Measurements from ENCODE around the gene IGSF11. TPM values are rescaled to one million over a fixed set of nuclear protein-coding genes. Genes with fewer than 3 reads are reported as not detected.

IGSF11 gene
- total RNA-seq, 2 donors from 2014 or later, result 3.9 to 6.0 TPM

- no peak overlapping the region for H3K4me3 Mint-ChIP-seq
- WGBS, 2 experiments (ENCODE audit: insufficient coverage in 1 of 2, insufficient read length in 1 of 2), result 85% methylated on average over 3 of the region's 3 CpGs
- H3K27ac ChIP-seq (ENCODE audit: low read depth, low read length), result no peak overlapping the region
- no peaks in the 10 kb centered on the region for H3K27me3 ChIP-seq (ENCODE audit: control insufficient read depth, insufficient read depth, low read length, poor library complexity, severe bottlenecking)
- no peak overlapping the region for H3K27ac Mint-ChIP-seq
- H3K9me3 ChIP-seq (ENCODE audit: control insufficient read depth, low read length), result no peaks in the 10 kb centered on the region
- no peaks in the 10 kb centered on the region for H3K9me3 Mint-ChIP-seq
- no peak overlapping the region for H3K9ac ChIP-seq (ENCODE audit: extremely low read depth, low read length, poor library complexity, severe bottlenecking)
- no peaks in the 10 kb centered on the region for H3K36me3 ChIP-seq (ENCODE audit: control insufficient read depth, insufficient read depth, low read length)
- peaks cover 9% of the 10 kb centered on the region for H3K4me1 Mint-ChIP-seq
- DNase-seq, result peak; percentile 91
- H3K4me1 ChIP-seq (ENCODE audit: control insufficient read depth, insufficient read depth, low read length), result no peaks in the 10 kb centered on the region
- no peaks in the 10 kb centered on the region for H3K36me3 Mint-ChIP-seq (ENCODE audit: low read depth)
- no peak overlapping the region for H3K4me3 ChIP-seq (ENCODE audit: low read length)
- H3K27me3 Mint-ChIP-seq (ENCODE audit: insufficient read depth), result no peaks in the 10 kb centered on the region
- TF ChIP-seq CTCF (conservative IDR thresholded peaks at IDR 0.05), result peak; percentile 88
Measured at GRCh38 chr3:118882353-118882947, 152.2 kb downstream of the IGSF11 start.

- Mint-ChIP-seq H3K4me1 (no peaks in the 10 kb centered on the region), H3K36me3 (ENCODE audit: low read depth) (no peaks in the 10 kb centered on the region), H3K9me3 (peaks cover 43% of the 10 kb centered on the region), H3K4me3 (no peak overlapping the region), H3K27me3 (ENCODE audit: insufficient read depth) (no peaks in the 10 kb centered on the region), H3K27ac (no peak overlapping the region)
- Histone ChIP-seq H3K4me1 (ENCODE audit: control insufficient read depth, insufficient read depth, low read length) (no peaks in the 10 kb centered on the region), H3K4me3 (ENCODE audit: low read length) (no peak overlapping the region), H3K27ac (ENCODE audit: low read depth, low read length) (no peak overlapping the region), H3K36me3 (ENCODE audit: control insufficient read depth, insufficient read depth, low read length) (no peaks in the 10 kb centered on the region), H3K27me3 (ENCODE audit: control insufficient read depth, insufficient read depth, low read length, poor library complexity, severe bottlenecking) (no peaks in the 10 kb centered on the region), H3K9ac (ENCODE audit: extremely low read depth, low read length, poor library complexity, severe bottlenecking) (no peak overlapping the region), H3K9me3 (ENCODE audit: control insufficient read depth, low read length) (peaks cover 26% of the 10 kb centered on the region)
- no peak for DNase-seq
- TF ChIP-seq CTCF (conservative IDR thresholded peaks at IDR 0.05), result no peak
Measured at GRCh38 chr3:118868051-118868450, 166.6 kb downstream of the IGSF11 start.

GRCh38 chr3:118863731-118864322, 170.8 kb downstream of the IGSF11 start:
- peak; percentile 76 for DNase-seq
- Histone ChIP-seq H3K27ac (ENCODE audit: low read depth, low read length) (no peak overlapping the region), H3K36me3 (ENCODE audit: control insufficient read depth, insufficient read depth, low read length) (no peaks in the 10 kb centered on the region), H3K4me1 (ENCODE audit: control insufficient read depth, insufficient read depth, low read length) (no peaks in the 10 kb centered on the region), H3K27me3 (ENCODE audit: control insufficient read depth, insufficient read depth, low read length, poor library complexity, severe bottlenecking) (no peaks in the 10 kb centered on the region), H3K9ac (ENCODE audit: extremely low read depth, low read length, poor library complexity, severe bottlenecking) (no peak overlapping the region), H3K9me3 (ENCODE audit: control insufficient read depth, low read length) (peaks cover 7% of the 10 kb centered on the region), H3K4me3 (ENCODE audit: low read length) (no peak overlapping the region)
- Mint-ChIP-seq H3K4me3 (no peak overlapping the region), H3K9me3 (peaks cover 28% of the 10 kb centered on the region), H3K27me3 (ENCODE audit: insufficient read depth) (no peaks in the 10 kb centered on the region), H3K36me3 (ENCODE audit: low read depth) (no peaks in the 10 kb centered on the region), H3K27ac (no peak overlapping the region), H3K4me1 (no peaks in the 10 kb centered on the region)
- TF ChIP-seq CTCF (conservative IDR thresholded peaks at IDR 0.05), result peak; percentile 65
- WGBS, 2 experiments (ENCODE audit: insufficient coverage in 1 of 2, insufficient read length in 1 of 2), result 87 to 100% methylated on average over 1 of the region's 1 CpG
